ENCODE measurements around the gene WDR43. TPM values are rescaled to one million over a fixed set of nuclear protein-coding genes. Genes with fewer than 3 reads are reported as not detected.

Gene WDR43
- total RNA-seq, 4 donors from 2014 or later, result 25.3 to 43.7 (median 30.4) TPM

DNA sequence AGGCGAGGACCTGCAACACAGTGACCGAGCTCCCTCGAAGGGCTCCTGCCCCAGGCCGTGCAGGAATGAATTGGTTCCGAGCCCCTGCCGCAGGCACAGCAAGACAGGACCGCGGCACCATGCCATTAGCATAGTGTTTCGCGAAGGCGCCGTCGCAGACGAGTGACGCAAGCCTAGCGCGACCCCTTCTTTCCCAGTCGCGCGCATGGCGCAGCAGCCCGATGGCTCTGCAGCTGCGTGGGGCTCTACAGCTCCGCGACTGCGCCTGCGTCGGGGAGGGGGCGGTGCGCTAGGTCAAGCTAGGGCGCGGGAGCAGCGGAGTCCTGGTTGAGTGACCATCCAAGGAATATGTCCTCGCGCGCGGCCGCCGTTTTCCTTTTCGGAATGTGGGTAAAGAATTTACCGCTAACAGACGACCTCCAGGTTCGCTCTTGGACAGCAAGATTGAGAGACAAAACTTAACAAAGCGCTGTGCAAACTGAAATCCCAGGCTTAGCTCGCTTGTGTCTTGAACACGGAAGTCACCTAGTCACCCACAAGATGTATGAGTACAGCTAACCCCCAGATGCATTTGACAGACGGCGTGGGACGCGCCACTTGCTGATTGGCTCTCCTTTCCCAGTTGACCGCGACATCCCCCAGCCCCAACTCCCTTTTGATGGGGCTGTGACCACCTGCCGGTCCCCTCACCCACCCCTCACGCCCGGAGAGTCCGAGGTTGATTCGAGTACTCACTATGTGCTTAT is 24.1 kb upstream of the WDR43 start, which contains the start of gene TRMT61B:
TSS of gene TRMT61B (minus strand) at position 164 of the 746 bp plus-strand sequence. CDS start at position 132, 32 bp downstream.
- intact Hi-C loops (cut with DNase I), result no loop called here
- WGBS, 2 donors, result 0 to 1% methylated on average over 42 to 56 of the region's 57 CpGs
- DNase-seq, result peak; percentile 95 to 97
- H3K27ac ChIP-seq, result peak within 1 kb of the TSS; percentile 19 to 53 (median 28)
- no peaks in the 10 kb centered on the region for H3K27me3 ChIP-seq
- H3K9me3 ChIP-seq, result no peaks in the 10 kb centered on the region
- TF ChIP-seq, protein P1, sequence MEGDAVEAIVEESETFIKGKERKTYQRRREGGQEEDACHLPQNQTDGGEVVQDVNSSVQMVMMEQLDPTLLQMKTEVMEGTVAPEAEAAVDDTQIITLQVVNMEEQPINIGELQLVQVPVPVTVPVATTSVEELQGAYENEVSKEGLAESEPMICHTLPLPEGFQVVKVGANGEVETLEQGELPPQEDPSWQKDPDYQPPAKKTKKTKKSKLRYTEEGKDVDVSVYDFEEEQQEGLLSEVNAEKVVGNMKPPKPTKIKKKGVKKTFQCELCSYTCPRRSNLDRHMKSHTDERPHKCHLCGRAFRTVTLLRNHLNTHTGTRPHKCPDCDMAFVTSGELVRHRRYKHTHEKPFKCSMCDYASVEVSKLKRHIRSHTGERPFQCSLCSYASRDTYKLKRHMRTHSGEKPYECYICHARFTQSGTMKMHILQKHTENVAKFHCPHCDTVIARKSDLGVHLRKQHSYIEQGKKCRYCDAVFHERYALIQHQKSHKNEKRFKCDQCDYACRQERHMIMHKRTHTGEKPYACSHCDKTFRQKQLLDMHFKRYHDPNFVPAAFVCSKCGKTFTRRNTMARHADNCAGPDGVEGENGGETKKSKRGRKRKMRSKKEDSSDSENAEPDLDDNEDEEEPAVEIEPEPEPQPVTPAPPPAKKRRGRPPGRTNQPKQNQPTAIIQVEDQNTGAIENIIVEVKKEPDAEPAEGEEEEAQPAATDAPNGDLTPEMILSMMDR (IDR thresholded peaks at IDR 0.05), result peak in 1 of 6 experiments; percentile 26
- peak in 1 of 2 donors; percentile 70 for TF ChIP-seq POLR2A (IDR thresholded peaks at IDR 0.05)
- H3K4me1 ChIP-seq, result peaks cover 13 to 16% of the 10 kb centered on the region in 2 donors
- no peaks in the 10 kb centered on the region for H3K36me3 ChIP-seq
- H3K4me3 ChIP-seq (replicated peaks in 1 of 3), result peak within 1 kb of the TSS; percentile 11 to 91 (median 72)

DNA sequence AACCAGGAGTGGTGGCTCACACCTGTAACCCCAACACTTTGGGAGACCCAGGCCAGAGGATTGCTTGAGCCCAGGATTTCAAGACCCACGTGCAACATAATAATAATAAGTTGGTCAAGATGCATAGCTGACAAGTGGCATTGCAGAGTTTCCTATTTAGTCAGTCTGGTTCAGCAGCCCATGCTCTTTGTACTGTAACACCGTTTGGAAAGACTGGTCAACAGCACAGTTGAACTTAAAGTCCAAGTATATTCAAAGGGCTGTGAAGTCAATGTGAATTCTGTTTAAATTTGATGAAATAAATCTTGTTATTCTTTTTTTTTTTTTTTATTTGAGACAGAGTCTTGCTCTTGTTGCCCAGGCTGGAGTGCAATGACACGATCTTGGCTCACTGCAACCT is 22.8 kb upstream of the WDR43 start:
- intact Hi-C loops (cut with DNase I), result no loop called here
- TF ChIP-seq, protein P1 (IDR thresholded peaks at IDR 0.05), result no peak
- no peak for TF ChIP-seq POLR2A (IDR thresholded peaks at IDR 0.05)
- DNase-seq, result no peak
- WGBS, 2 donors, result 80 to 81% methylated on average over 3 of the region's 3 CpGs
- no peaks in the 10 kb centered on the region for H3K36me3 ChIP-seq
- H3K4me3 ChIP-seq (replicated peaks in 1 of 3), result no peak overlapping the region
- H3K27me3 ChIP-seq, result no peaks in the 10 kb centered on the region
- peaks cover 13 to 16% of the 10 kb centered on the region in 2 donors for H3K4me1 ChIP-seq
- H3K9me3 ChIP-seq, result no peaks in the 10 kb centered on the region
- no peak overlapping the region for H3K27ac ChIP-seq

DNA sequence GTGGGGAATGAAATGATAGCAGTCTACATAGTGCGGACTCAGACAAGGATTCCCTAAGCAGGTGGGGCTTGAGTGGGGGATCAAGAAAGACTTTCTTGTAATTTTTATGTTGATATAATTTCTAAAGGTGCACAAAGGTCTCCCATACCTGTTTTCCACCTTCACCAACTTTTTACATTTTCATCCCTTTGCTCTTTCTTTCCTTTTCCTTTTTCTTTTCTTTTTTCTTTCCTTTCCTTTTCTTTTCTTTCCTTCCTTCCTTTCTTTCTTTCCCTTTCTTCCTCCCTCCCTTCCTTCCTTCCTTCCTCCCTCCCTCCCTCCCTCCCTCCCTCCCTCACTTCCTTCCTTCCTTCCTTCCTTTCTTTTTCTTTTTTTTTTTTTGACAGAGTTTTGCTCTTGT is 14.3 kb upstream of the WDR43 start:
- no peak for TF ChIP-seq POLR2A (IDR thresholded peaks at IDR 0.05)
- TF ChIP-seq, protein P1 (IDR thresholded peaks at IDR 0.05), result no peak
- 88 to 90% methylated on average over 1 of the region's 1 CpG for WGBS, 2 donors
- DNase-seq, result no peak
- H3K27me3 ChIP-seq, result no peaks in the 10 kb centered on the region
- H3K9me3 ChIP-seq, result no peaks in the 10 kb centered on the region
- no peak overlapping the region for H3K27ac ChIP-seq
- H3K4me1 ChIP-seq, result no peaks in the 10 kb centered on the region
- intact Hi-C loops (cut with DNase I), result no loop called here
- H3K4me3 ChIP-seq (replicated peaks in 1 of 3), result no peak overlapping the region
- H3K36me3 ChIP-seq, result no peaks in the 10 kb centered on the region

- no peaks in the 10 kb centered on the region for H3K9me3 ChIP-seq
- WGBS, 2 donors, result 90 to 96% methylated on average over 21 of the region's 21 CpGs
- TF ChIP-seq, protein P1 (IDR thresholded peaks at IDR 0.05), result no peak
- no peak for TF ChIP-seq POLR2A (IDR thresholded peaks at IDR 0.05)
- no peaks in the 10 kb centered on the region for H3K27me3 ChIP-seq
- intact Hi-C loops (cut with DNase I), result no loop called here
- no peak overlapping the region for H3K27ac ChIP-seq
- no peak overlapping the region for H3K4me3 ChIP-seq (replicated peaks in 1 of 3)
- H3K36me3 ChIP-seq, result no peaks in the 10 kb centered on the region
- peaks cover 27 to 33% of the 10 kb centered on the region in 2 donors for H3K4me1 ChIP-seq
- DNase-seq, result peak in 1 of 2 donors; percentile 5
Observed at GRCh38 chr2:28893488-28893887, 979 bp upstream of the WDR43 start.

Data from thyroid gland (tissue), 4 donors.